ENCODE data around the gene CYB561D2.

DNA sequence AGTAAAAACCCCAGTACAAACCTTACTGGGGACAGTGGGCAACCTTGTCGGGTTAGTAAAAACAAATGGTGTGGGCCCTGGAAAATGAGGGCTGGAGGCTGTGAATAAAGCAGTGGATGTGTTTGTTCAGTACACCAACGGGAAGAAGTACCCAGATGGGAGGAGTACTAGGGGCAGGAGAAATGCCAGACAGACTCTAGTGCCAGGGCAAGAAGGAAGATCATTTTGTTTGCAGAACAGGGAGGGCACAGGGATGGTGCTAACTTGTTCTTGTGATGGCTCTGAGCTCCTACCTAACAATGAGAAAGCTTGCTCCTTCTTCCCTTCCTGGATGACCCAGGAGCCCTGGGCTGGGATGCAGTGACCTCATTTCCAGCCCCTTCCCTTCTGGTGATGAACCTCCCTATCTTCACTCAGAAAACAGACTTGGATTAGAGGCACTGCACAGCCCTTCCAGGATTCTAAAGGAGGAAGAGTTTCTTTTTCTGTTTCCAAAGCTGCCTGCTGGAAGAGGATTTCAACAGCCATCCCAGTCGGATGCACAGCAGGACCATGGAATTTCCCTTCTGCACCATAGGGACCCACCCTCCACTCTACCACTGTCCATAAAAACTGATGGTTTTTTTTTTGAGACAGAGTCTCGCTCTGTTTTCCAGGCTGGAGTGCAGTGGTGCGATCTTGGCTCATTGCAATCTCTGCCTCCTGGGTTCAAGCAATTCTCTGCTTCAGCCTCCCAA lies 16.2 kb upstream of the CYB561D2 start:
- TF ChIP-seq POLR2A (IDR thresholded peaks at IDR 0.05) = no peak
- TF ChIP-seq, protein P1, sequence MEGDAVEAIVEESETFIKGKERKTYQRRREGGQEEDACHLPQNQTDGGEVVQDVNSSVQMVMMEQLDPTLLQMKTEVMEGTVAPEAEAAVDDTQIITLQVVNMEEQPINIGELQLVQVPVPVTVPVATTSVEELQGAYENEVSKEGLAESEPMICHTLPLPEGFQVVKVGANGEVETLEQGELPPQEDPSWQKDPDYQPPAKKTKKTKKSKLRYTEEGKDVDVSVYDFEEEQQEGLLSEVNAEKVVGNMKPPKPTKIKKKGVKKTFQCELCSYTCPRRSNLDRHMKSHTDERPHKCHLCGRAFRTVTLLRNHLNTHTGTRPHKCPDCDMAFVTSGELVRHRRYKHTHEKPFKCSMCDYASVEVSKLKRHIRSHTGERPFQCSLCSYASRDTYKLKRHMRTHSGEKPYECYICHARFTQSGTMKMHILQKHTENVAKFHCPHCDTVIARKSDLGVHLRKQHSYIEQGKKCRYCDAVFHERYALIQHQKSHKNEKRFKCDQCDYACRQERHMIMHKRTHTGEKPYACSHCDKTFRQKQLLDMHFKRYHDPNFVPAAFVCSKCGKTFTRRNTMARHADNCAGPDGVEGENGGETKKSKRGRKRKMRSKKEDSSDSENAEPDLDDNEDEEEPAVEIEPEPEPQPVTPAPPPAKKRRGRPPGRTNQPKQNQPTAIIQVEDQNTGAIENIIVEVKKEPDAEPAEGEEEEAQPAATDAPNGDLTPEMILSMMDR (IDR thresholded peaks at IDR 0.05) = no peak
